Testis (tissue), 3 donors: ENCODE results near the gene SSTR5. TPM values are rescaled to one million over a fixed set of nuclear protein-coding genes. Genes with fewer than 3 reads are reported as not detected.

Source experiments
- DNase-seq: peaks from one replicate; pipeline ENCODE4 v3.0.0-alpha.2; 2019
- H3K27ac ChIP-seq, 2 donors: fragments of 200-600 bp; sonication (generic); one replicate each; pipeline ENCODE4 v1.5.1; 2019
- H3K27me3 ChIP-seq: fragments of 200-600 bp; sonication (generic); one replicate; pipeline ENCODE4 v1.5.1; 2019
- H3K36me3 ChIP-seq: fragments of 200-600 bp; sonication (generic); one replicate; pipeline ENCODE4 v1.5.1; 2017; ENCODE audit warnings: low read depth; ENCODE audit errors: missing control alignments
- H3K4me1 ChIP-seq: fragments of 200-600 bp; sonication (generic); one replicate; pipeline ENCODE4 v1.5.1; 2019
- H3K4me3 ChIP-seq, 2 donors: fragments of 200-600 bp; sonication (generic); one replicate each; pipeline ENCODE4 v1.5.1; 2017 to 2019
- H3K9me3 ChIP-seq: fragments of 200-600 bp; sonication (generic); one replicate; pipeline ENCODE4 v1.5.1; 2017
- CTCF ChIP-seq, 3 experiments: fragments of 450-650 bp in 2 of 3; fragments of 200-600 bp in 1 of 3; sonication (generic) in 1 of 3; IDR thresholded peaks; one replicate each; pipeline ENCODE4 v1.5.1; 2016 to 2019; ENCODE audit warnings: antibody characterized with exemption in 3 of 3, mild to moderate bottlenecking in 2 of 3, moderate library complexity in 1 of 3
- POLR2A ChIP-seq: fragments of 450-650 bp; IDR thresholded peaks from one replicate; pipeline ENCODE4 v1.6.1; 2017; ENCODE audit warnings: antibody characterized with exemption, mild to moderate bottlenecking, moderate library complexity
- WGBS, 2 donors: methylation state at CpG; one replicate each; pipeline ENCODE4 v1.1.5; 2018; 5-methylcytosine and 5-hydroxymethylcytosine counted together
- intact Hi-C: fragments of 100-400 bp; cut with DNase I; formaldehyde crosslinking; loops from one replicate; pipeline ENCODE4 v1.15.1; 2023; ENCODE audit warnings: low total_unique reads
- polyA plus RNA-seq: library from polyadenylated mRNA; stranded (reverse); fragments of 350-450 nt; fragmentation: Illumina TruSeq; extraction: RNeasy Lipid Tissue Mini Kit (QIAGEN cat#74804); gene quantifications from one replicate; pipeline ENCODE4 v1.2.3, GENCODE V29; 2014; ENCODE audit warnings: low read depth, low replicate concordance; ENCODE audit not compliant: insufficient read depth
- total RNA-seq, 2 donors: library from RNA; depleted of rRNA; stranded (reverse); fragments of >200 nt; gene quantifications; one replicate each; pipeline ENCODE4 v1.2.3, GENCODE V29; 2016

SSTR5 gene
- total and polyA plus RNA-seq, 3 donors from 2014 or later, result 0.31 TPM; not detected in 2

- intact Hi-C loops, result no loop called here
- no peak for DNase-seq
- no peak for TF ChIP-seq POLR2A
- no peak for TF ChIP-seq CTCF (IDR thresholded peaks at IDR 0.05)
- Histone ChIP-seq H3K27me3 (no peaks in the 10 kb centered on the region), H3K4me3 (no peak overlapping the region), H3K9me3 (no peaks in the 10 kb centered on the region), H3K36me3 (no peaks in the 10 kb centered on the region), H3K27ac (no peak overlapping the region), H3K4me1 (peaks cover 4% of the 10 kb centered on the region)
- WGBS, 2 donors, result 67 to 78% methylated on average over 4 to 6 of the region's 6 CpGs
These were observed 38.1 kb upstream of the SSTR5 start for GRCh38 chr16:1034230-1035065.

- DNase-seq, result no peak
- WGBS, 2 donors, result 71 to 75% methylated on average over 6 to 7 of the region's 7 CpGs
- Histone ChIP-seq H3K4me1 (peaks cover 4% of the 10 kb centered on the region), H3K36me3 (no peaks in the 10 kb centered on the region), H3K27me3 (no peaks in the 10 kb centered on the region), H3K4me3 (no peak overlapping the region), H3K9me3 (no peaks in the 10 kb centered on the region), H3K27ac (no peak overlapping the region)
- intact Hi-C loops, result no loop called here
- no peak for TF ChIP-seq POLR2A
- no peak for TF ChIP-seq CTCF (IDR thresholded peaks at IDR 0.05)
These were observed 37.5 kb upstream of the SSTR5 start for GRCh38 chr16:1035066-1035415.

- no peak for DNase-seq
- WGBS, 2 donors, result 39% methylated on average over 15 of the region's 15 CpGs; no CpG with 5 or more reads in 1 of the 2 donors
- H3K27me3 ChIP-seq, result no peaks in the 10 kb centered on the region
- TF ChIP-seq CTCF (IDR thresholded peaks at IDR 0.05) (no peak), POLR2A (no peak)
- no peak overlapping the region for H3K27ac ChIP-seq
- H3K4me1 ChIP-seq, result no peaks in the 10 kb centered on the region
- no peak overlapping the region for H3K4me3 ChIP-seq
- no peaks in the 10 kb centered on the region for H3K36me3 ChIP-seq
- intact Hi-C loops, result no loop called here
- no peaks in the 10 kb centered on the region for H3K9me3 ChIP-seq
These were observed 36.4 kb upstream of the SSTR5 start for GRCh38 chr16:1036166-1036565.

- WGBS, 2 donors, result 73 to 92% methylated on average over 5 to 21 of the region's 21 CpGs
- Histone ChIP-seq H3K4me1 (no peaks in the 10 kb centered on the region), H3K36me3 (no peaks in the 10 kb centered on the region), H3K4me3 (no peak overlapping the region), H3K27ac (no peak overlapping the region), H3K9me3 (no peaks in the 10 kb centered on the region), H3K27me3 (no peaks in the 10 kb centered on the region)
- intact Hi-C loops, result no loop called here
- TF ChIP-seq POLR2A (no peak), CTCF (IDR thresholded peaks at IDR 0.05) (no peak)
- no peak for DNase-seq
These were observed 35.7 kb upstream of the SSTR5 start for GRCh38 chr16:1036726-1037393.
